ENCODE results near the gene CTU1.

Gene CTU1

GRCh38 chr19:51110666-51110971 lies 2.4 kb upstream of the CTU1 start:
- no peaks in the 10 kb centered on the region for H3K9me3 ChIP-seq (ENCODE audit: insufficient read depth, low read length, severe bottlenecking)
- peaks cover 25% of the 10 kb centered on the region for H3K79me2 ChIP-seq (ENCODE audit: insufficient read depth, low read length)
- no peak overlapping the region for H3K27ac ChIP-seq (ENCODE audit: low read length)
- peaks cover 10% of the 10 kb centered on the region for H3K27me3 ChIP-seq (ENCODE audit: insufficient read depth, low read length, poor library complexity)
- TF ChIP-seq EZH2 (IDR thresholded peaks at IDR 0.05; ENCODE audit: borderline replicate concordance, low read depth, low read length, severe bottlenecking) = no peak
- TF ChIP-seq, protein P1, sequence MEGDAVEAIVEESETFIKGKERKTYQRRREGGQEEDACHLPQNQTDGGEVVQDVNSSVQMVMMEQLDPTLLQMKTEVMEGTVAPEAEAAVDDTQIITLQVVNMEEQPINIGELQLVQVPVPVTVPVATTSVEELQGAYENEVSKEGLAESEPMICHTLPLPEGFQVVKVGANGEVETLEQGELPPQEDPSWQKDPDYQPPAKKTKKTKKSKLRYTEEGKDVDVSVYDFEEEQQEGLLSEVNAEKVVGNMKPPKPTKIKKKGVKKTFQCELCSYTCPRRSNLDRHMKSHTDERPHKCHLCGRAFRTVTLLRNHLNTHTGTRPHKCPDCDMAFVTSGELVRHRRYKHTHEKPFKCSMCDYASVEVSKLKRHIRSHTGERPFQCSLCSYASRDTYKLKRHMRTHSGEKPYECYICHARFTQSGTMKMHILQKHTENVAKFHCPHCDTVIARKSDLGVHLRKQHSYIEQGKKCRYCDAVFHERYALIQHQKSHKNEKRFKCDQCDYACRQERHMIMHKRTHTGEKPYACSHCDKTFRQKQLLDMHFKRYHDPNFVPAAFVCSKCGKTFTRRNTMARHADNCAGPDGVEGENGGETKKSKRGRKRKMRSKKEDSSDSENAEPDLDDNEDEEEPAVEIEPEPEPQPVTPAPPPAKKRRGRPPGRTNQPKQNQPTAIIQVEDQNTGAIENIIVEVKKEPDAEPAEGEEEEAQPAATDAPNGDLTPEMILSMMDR (IDR thresholded peaks at IDR 0.05; ENCODE audit: borderline replicate concordance, extremely low read depth, low read length, poor library complexity, severe bottlenecking) = no peak
- peaks cover 6% of the 10 kb centered on the region for H3K36me3 ChIP-seq (ENCODE audit: insufficient read depth, low read length)
- H2AFZ ChIP-seq (ENCODE audit: low read depth, low read length) = no peak overlapping the region
- DNase-seq (no peak), ATAC-seq (ENCODE audit: insufficient read depth, low read depth) (no peak)
- H3K9ac ChIP-seq (ENCODE audit: low read depth, low read length) = no peak overlapping the region
- no peak overlapping the region for H3K4me2 ChIP-seq (ENCODE audit: insufficient read depth, low read length)
- peaks cover 25% of the 10 kb centered on the region for H3K4me1 ChIP-seq (ENCODE audit: insufficient read depth, low read length)
- peaks cover 9% of the 10 kb centered on the region; the same call in 1 of the 2 replicates for H4K20me1 ChIP-seq (ENCODE audit: insufficient read depth, low read length)
- H3K4me3 ChIP-seq (ENCODE audit: low read depth in 1 of 2, low read length in 2 of 2) = no peak overlapping the region

GRCh38 chr19:51108805-51109146 lies 567 bp upstream of the CTU1 start:
- Histone ChIP-seq H3K9me3 (ENCODE audit: insufficient read depth, low read length, severe bottlenecking) (no peaks in the 10 kb centered on the region), H3K4me2 (ENCODE audit: insufficient read depth, low read length) (peak overlapping the region; percentile 83), H3K9ac (ENCODE audit: low read depth, low read length) (peak overlapping the region; percentile 42), H3K36me3 (ENCODE audit: insufficient read depth, low read length) (peaks cover 21% of the 10 kb centered on the region), H3K79me2 (ENCODE audit: insufficient read depth, low read length) (peaks cover 38% of the 10 kb centered on the region), H4K20me1 (ENCODE audit: insufficient read depth, low read length) (peaks cover 21% of the 10 kb centered on the region), H3K27ac (ENCODE audit: low read length) (peak overlapping the region; percentile 15; the same call in 1 of the 2 replicates), H3K4me1 (ENCODE audit: insufficient read depth, low read length) (peaks cover 31% of the 10 kb centered on the region), H3K4me3 (ENCODE audit: low read depth in 1 of 2, low read length in 2 of 2) (peak overlapping the region; percentile 47 to 80; a peak in 3 of 4 replicates), H2AFZ (ENCODE audit: low read depth, low read length) (peak overlapping the region; percentile 83), H3K27me3 (ENCODE audit: insufficient read depth, low read length, poor library complexity) (peaks cover 5% of the 10 kb centered on the region)
- ATAC-seq (ENCODE audit: insufficient read depth, low read depth) = peak; percentile 21
- no peak for DNase-seq
- no peak for TF ChIP-seq EZH2 (IDR thresholded peaks at IDR 0.05; ENCODE audit: borderline replicate concordance, low read depth, low read length, severe bottlenecking)
- TF ChIP-seq, protein P1 (IDR thresholded peaks at IDR 0.05; ENCODE audit: borderline replicate concordance, extremely low read depth, low read length, poor library complexity, severe bottlenecking) = no peak

- TF ChIP-seq EZH2 (IDR thresholded peaks at IDR 0.05; ENCODE audit: borderline replicate concordance, low read depth, low read length, severe bottlenecking) = no peak
- TF ChIP-seq, protein P1 (IDR thresholded peaks at IDR 0.05; ENCODE audit: borderline replicate concordance, extremely low read depth, low read length, poor library complexity, severe bottlenecking) = no peak
- ATAC-seq (ENCODE audit: insufficient read depth, low read depth) = peak; percentile 10; the same call in 2 of the 3 replicates
- peak overlapping the region; percentile 63 for H3K27ac ChIP-seq (ENCODE audit: low read length)
These were observed 673 bp downstream of the CTU1 start for GRCh38 chr19:51107406-51108065.

More at GRCh38 chr19:51107406-51108065, 673 bp downstream of the CTU1 start:
- Histone ChIP-seq H4K20me1 (ENCODE audit: insufficient read depth, low read length) (peaks cover 21% of the 10 kb centered on the region), H3K4me3 (ENCODE audit: low read depth in 1 of 2, low read length in 2 of 2) (peak overlapping the region; percentile 47 to 80; a peak in 3 of 4 replicates), H2AFZ (ENCODE audit: low read depth, low read length) (peak overlapping the region; percentile 73), H3K27me3 (ENCODE audit: insufficient read depth, low read length, poor library complexity) (peaks cover 3% of the 10 kb centered on the region), H3K79me2 (ENCODE audit: insufficient read depth, low read length) (peaks cover 43% of the 10 kb centered on the region), H3K36me3 (ENCODE audit: insufficient read depth, low read length) (peaks cover 33% of the 10 kb centered on the region), H3K4me2 (ENCODE audit: insufficient read depth, low read length) (peak overlapping the region; percentile 86), H3K9me3 (ENCODE audit: insufficient read depth, low read length, severe bottlenecking) (no peaks in the 10 kb centered on the region), H3K4me1 (ENCODE audit: insufficient read depth, low read length) (peaks cover 31% of the 10 kb centered on the region), H3K9ac (ENCODE audit: low read depth, low read length) (peak overlapping the region; percentile 62)
- DNase-seq = no peak
